Aorta (tissue), 5 donors: ENCODE measurements around the gene C5orf58. TPM values are rescaled to one million over a fixed set of nuclear protein-coding genes. Genes with fewer than 3 reads are reported as not detected.

ENCODE experiments used
- ATAC-seq: fragments of 200-7000 bp; cut with Tn5 transposase; one replicate; pipeline ENCODE4 v1.9.1; 2022; ENCODE audit warnings: moderate library complexity; ENCODE audit not compliant: low FRiP score
- DNase-seq, 2 donors: peaks; one replicate each; pipeline ENCODE4 v3.0.0-alpha.2; 2020
- H3K27ac ChIP-seq, 2 donors: one replicate each; pipeline ENCODE4 v1.5.1; 2013; ENCODE audit warnings: low read length in 2 of 2, mild to moderate bottlenecking in 2 of 2, moderate library complexity in 2 of 2, control low read depth in 1 of 2, inconsistent platforms in 1 of 2, low read depth in 1 of 2
- H3K27me3 ChIP-seq, 2 donors: one replicate each; pipeline ENCODE4 v1.6.1; 2013; ENCODE audit warnings: control low read depth in 1 of 2, low read length in 1 of 2, mild to moderate bottlenecking in 1 of 2, moderate library complexity in 1 of 2; ENCODE audit not compliant: insufficient read depth in 2 of 2, control insufficient read depth in 1 of 2
- H3K36me3 ChIP-seq, 2 donors: one replicate each; pipeline ENCODE4 v1.6.1; 2013; ENCODE audit warnings: control low read depth in 1 of 2, low read length in 1 of 2, mild to moderate bottlenecking in 1 of 2; ENCODE audit not compliant: insufficient read depth in 2 of 2, control insufficient read depth in 1 of 2
- H3K4me1 ChIP-seq, 2 donors: one replicate each; pipeline ENCODE4 v1.6.1; 2013; ENCODE audit warnings: low read length in 2 of 2, control low read depth in 1 of 2, mild to moderate bottlenecking in 1 of 2, moderate library complexity in 1 of 2; ENCODE audit not compliant: insufficient read depth in 2 of 2, control insufficient read depth in 1 of 2
- H3K4me3 ChIP-seq, 2 donors: one replicate each; pipeline ENCODE4 v1.5.1; 2013; ENCODE audit warnings: low read length in 2 of 2, control low read depth in 1 of 2, mild to moderate bottlenecking in 1 of 2
- H3K9me3 ChIP-seq: one replicate; pipeline ENCODE4 v1.6.1; 2013; ENCODE audit warnings: mild to moderate bottlenecking, low read length; ENCODE audit not compliant: control insufficient read depth
- WGBS, 2 donors: extraction: QIAGEN DNeasy Blood & Tissue Kit; methylation state at CpG; one replicate each; pipeline ENCODE4 v1.1.7; 2013; 5-methylcytosine and 5-hydroxymethylcytosine counted together
- intact Hi-C, 2 donors: fragments of 100-400 bp; cut with DNase I; formaldehyde crosslinking; loops; one replicate each; pipeline versions ENCODE4 v1.14.2 to v1.15.0; 2022
- polyA plus RNA-seq, 2 donors: library from polyadenylated mRNA; stranded (reverse); fragments of 200-250 nt; gene quantifications; one replicate each; pipeline ENCODE4 v1.2.3, GENCODE V29; 2013
- total RNA-seq, 2 donors: library from RNA; stranded (reverse); fragmentation: NEBNext Ultra II Directional; extraction: Animal tissue kit (Norgen Biotek cat#: 25700); gene quantifications; one replicate each; pipeline ENCODE4 v1.2.1, GENCODE V29; 2021
- donor health status: healthy with polysubstance abuse.
- donor health status: Bipolar disorder and iron deficiency.
- donor health status: DM: no; HTN: no; CAD: no.
- donor health status: DM: no; HTN: no; CAD: no.
- donor health status: DM: yes; HTN: yes; CAD: no.

The C5orf58 gene
- total and polyA plus RNA-seq, 4 donors = not detected

DNA sequence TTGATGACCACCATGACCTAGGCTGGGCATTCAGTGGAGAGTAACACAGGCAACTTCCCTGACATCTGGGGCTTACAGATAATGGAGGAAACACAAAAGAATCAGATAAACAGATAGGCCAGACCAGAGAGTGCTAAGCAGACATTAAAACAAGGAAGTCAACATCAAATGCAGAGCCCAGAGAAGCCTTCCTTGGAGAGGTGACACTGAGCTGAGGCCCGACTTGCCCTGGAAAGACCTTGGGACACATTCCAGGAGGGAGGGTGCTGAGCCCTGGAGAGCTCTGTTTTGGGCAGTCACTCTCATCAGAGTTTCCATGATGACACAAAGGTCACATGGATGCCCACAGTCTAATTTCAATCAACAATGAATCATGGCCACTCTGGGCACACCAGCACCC, 31.9 kb upstream of the C5orf58 start:
- DNase-seq (no peak), ATAC-seq (no peak)
- intact Hi-C loops = no loop called here
- no peaks in the 10 kb centered on the region for H3K36me3 ChIP-seq
- H3K27me3 ChIP-seq = peaks cover 0 to 6% of the 10 kb centered on the region in 2 donors
- H3K9me3 ChIP-seq = no peaks in the 10 kb centered on the region
- H3K4me1 ChIP-seq = no peaks in the 10 kb centered on the region
- WGBS, 2 donors = 36 to 56% methylated on average over 1 of the region's 1 CpG
- H3K27ac ChIP-seq = no peak overlapping the region
- no peak overlapping the region for H3K4me3 ChIP-seq

DNA sequence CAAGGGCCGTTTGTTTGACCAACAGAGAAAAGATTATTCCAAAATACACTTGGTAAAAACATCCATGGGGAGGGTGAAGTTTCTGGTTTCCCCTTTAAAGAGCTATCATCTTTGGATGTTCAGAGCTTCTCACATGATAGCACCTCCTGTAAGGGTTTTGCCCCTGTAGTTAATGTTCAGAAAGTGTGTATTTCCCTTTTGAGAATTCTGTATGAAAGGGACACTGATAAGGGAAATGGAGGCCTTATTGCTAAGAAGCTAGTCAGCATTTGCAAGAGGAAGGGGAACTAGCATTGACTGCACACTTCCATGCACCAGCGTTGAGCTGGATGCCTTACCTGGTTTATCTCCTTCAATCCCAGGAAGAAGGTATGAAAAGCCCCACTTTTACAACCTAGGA, 31.5 kb upstream of the C5orf58 start:
- no peak overlapping the region for H3K27ac ChIP-seq
- WGBS, 2 donors = 64 to 66% methylated on average over 2 of the region's 2 CpGs
- intact Hi-C loops = no loop called here
- H3K4me1 ChIP-seq = no peaks in the 10 kb centered on the region
- no peaks in the 10 kb centered on the region for H3K36me3 ChIP-seq
- peaks cover 0 to 6% of the 10 kb centered on the region in 2 donors for H3K27me3 ChIP-seq
- ATAC-seq (no peak), DNase-seq (no peak)
- H3K9me3 ChIP-seq = no peaks in the 10 kb centered on the region
- H3K4me3 ChIP-seq = no peak overlapping the region

DNA sequence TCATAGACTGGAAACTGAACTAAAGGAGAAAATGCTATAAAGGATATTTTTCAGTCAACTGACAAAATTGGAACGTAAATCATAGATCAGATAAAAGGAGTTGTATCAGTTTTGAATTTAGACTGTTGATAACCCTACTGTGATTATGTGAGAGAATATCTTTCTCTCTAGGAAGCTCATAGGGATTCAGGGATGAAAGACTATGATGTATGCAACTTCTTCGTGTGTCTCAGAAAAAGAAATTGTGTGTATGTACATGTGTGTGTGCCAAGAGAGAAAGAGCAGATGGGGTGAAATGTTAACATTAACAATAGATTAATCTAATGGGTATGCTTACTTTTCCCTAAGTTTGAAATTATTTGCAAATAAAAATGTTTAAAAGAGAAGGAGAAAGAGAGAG, 30.7 kb upstream of the C5orf58 start:
- Histone ChIP-seq H3K36me3 (no peaks in the 10 kb centered on the region), H3K9me3 (peaks cover 2% of the 10 kb centered on the region), H3K27ac (no peak overlapping the region), H3K4me1 (no peaks in the 10 kb centered on the region), H3K4me3 (no peak overlapping the region), H3K27me3 (peaks cover 0 to 6% of the 10 kb centered on the region in 2 donors)
- intact Hi-C loops = no loop called here
- ATAC-seq (no peak), DNase-seq (no peak)
- WGBS, 2 donors = 48 to 55% methylated on average over 2 of the region's 2 CpGs

DNA sequence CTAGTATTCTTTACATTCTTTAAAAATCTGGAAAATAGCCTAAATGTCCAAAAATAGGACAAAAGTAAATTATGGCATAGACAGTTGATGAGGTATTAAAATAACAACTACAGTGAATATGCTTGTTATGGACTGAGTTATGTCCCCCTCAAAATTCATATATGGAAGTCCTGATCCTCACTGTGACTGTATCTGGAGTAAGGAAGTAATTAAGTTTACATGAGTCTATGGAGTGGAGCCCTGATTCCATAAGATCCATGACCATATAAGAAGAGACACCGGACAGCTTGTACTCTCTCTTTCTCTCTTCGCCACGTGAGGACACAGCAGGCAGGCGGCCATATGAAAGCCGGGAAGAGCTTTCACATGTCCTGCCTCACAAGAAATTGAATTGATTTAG, 28.6 kb upstream of the C5orf58 start:
- ATAC-seq = no peak

GRCh38 chr5:170206216-170206615, 26.6 kb upstream of the C5orf58 start:
- WGBS, 2 donors = 27 to 28% methylated on average over 3 of the region's 3 CpGs
- Histone ChIP-seq H3K27ac (no peak overlapping the region), H3K4me3 (no peak overlapping the region), H3K9me3 (peaks cover 2% of the 10 kb centered on the region), H3K4me1 (no peaks in the 10 kb centered on the region), H3K27me3 (no peaks in the 10 kb centered on the region), H3K36me3 (no peaks in the 10 kb centered on the region)
- DNase-seq = no peak
- intact Hi-C loops = no loop called here
- ATAC-seq = no peak

More for the DNA sequence above, 28.6 kb upstream of the C5orf58 start:
- no peak for DNase-seq
- intact Hi-C loops = no loop called here
- WGBS, 2 donors = 69 to 74% methylated on average over 5 of the region's 5 CpGs
- peaks cover 0 to 4% of the 10 kb centered on the region in 2 donors for H3K27me3 ChIP-seq
- no peak overlapping the region for H3K4me3 ChIP-seq
- H3K9me3 ChIP-seq = peaks cover 2% of the 10 kb centered on the region
- H3K27ac ChIP-seq = no peak overlapping the region
- no peaks in the 10 kb centered on the region for H3K36me3 ChIP-seq
- no peaks in the 10 kb centered on the region for H3K4me1 ChIP-seq

DNA sequence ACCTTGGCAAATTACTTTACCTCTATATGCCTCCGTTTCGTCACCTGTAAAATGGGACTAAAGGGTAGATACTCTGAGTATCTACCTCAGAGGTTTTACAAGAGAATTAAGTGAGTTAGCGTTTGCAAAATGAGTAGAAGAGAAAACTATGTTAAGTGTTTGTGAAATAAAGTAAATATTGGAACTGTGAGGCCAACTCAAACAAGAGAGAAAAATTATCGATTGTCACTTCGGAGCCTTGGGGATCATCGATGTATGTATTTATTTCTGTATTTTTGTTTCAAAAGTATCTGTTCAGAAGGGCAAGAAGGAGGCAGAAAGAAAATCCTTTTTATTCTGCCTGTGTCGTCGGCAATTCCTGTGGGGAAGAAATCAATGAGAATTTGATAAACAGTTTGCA, 25.8 kb upstream of the C5orf58 start:
- ATAC-seq = no peak
- H3K4me3 ChIP-seq = no peak overlapping the region

GRCh38 chr5:170211575-170212334, 21.0 kb upstream of the C5orf58 start:
- H3K4me3 ChIP-seq = no peak overlapping the region
- DNase-seq (no peak), ATAC-seq (no peak)
- H3K36me3 ChIP-seq = no peaks in the 10 kb centered on the region
- no peaks in the 10 kb centered on the region for H3K27me3 ChIP-seq
- no peaks in the 10 kb centered on the region for H3K4me1 ChIP-seq
- 60 to 72% methylated on average over 1 of the region's 1 CpG for WGBS, 2 donors
- intact Hi-C loops = no loop called here
- no peak overlapping the region for H3K27ac ChIP-seq
- H3K9me3 ChIP-seq = peaks cover under 1% of the 10 kb centered on the region

More for the DNA sequence above, 25.8 kb upstream of the C5orf58 start:
- H3K4me1 ChIP-seq = no peaks in the 10 kb centered on the region
- 90 to 91% methylated on average over 8 of the region's 8 CpGs for WGBS, 2 donors
- DNase-seq = no peak
- H3K27ac ChIP-seq = no peak overlapping the region
- H3K27me3 ChIP-seq = no peaks in the 10 kb centered on the region
- intact Hi-C loops = no loop called here
- no peaks in the 10 kb centered on the region for H3K36me3 ChIP-seq
- H3K9me3 ChIP-seq = peaks cover 2% of the 10 kb centered on the region

- H3K4me1 ChIP-seq = no peaks in the 10 kb centered on the region
- H3K9me3 ChIP-seq = no peaks in the 10 kb centered on the region
- no peaks in the 10 kb centered on the region for H3K36me3 ChIP-seq
- no peak overlapping the region for H3K4me3 ChIP-seq
- ATAC-seq (no peak), DNase-seq (no peak)
- H3K27me3 ChIP-seq = peaks cover 0 to 1% of the 10 kb centered on the region in 2 donors
- no peak overlapping the region for H3K27ac ChIP-seq
- intact Hi-C loops = no loop called here
Observed at GRCh38 chr5:170216257-170216864, 16.4 kb upstream of the C5orf58 start.

GRCh38 chr5:170217831-170218230, 15.0 kb upstream of the C5orf58 start:
- DNase-seq = no peak
- intact Hi-C loops = no loop called here
- WGBS, 2 donors = 56 to 70% methylated on average over 5 of the region's 5 CpGs
- H3K27me3 ChIP-seq = peaks cover 0 to 1% of the 10 kb centered on the region in 2 donors
- H3K9me3 ChIP-seq = no peaks in the 10 kb centered on the region
- H3K36me3 ChIP-seq = no peaks in the 10 kb centered on the region
- no peaks in the 10 kb centered on the region for H3K4me1 ChIP-seq
- ATAC-seq = no peak
- H3K4me3 ChIP-seq = no peak overlapping the region
- H3K27ac ChIP-seq = no peak overlapping the region
